TTC549 (cell line): ENCODE data around the gene MSRB3.
A peak's percentile ranks its signal among the peaks of the same experiment; 100 is the strongest.
"Not testable (repeated sequence)": the region's sequence is repeated elsewhere in the genome, so short reads cannot be mapped to it uniquely, and the experiment has no call there.

Experiments
- FAIRE-seq: peaks from 2 replicates; lab custom pipeline; 2012; peaks lifted over from hg19 to GRCh38; lab: Jason Lieb, UNC

Gene MSRB3

GRCh38 chr12:65278576-65279368 is at the start of gene MSRB3:
MSRB3 (plus strand) TSS chr12:65278683; CDS start chr12:65308580, 29,897 bp downstream.
- no peak for FAIRE-seq

GRCh38 chr12:65229441-65229840 is 49.0 kb upstream of the MSRB3 start:
- FAIRE-seq = no peak

GRCh38 chr12:65232476-65233077 is 45.9 kb upstream of the MSRB3 start:
- FAIRE-seq = peak; percentile 95

GRCh38 chr12:65237153-65237552 is 41.3 kb upstream of the MSRB3 start:
- peak; percentile 74 for FAIRE-seq

GRCh38 chr12:65238609-65239008 is 39.9 kb upstream of the MSRB3 start:
- FAIRE-seq = no peak

GRCh38 chr12:65248656-65249633 is 29.5 kb upstream of the MSRB3 start:
- no peak for FAIRE-seq

GRCh38 chr12:65252515-65252914 is 26.0 kb upstream of the MSRB3 start:
- no peak for FAIRE-seq

- FAIRE-seq = no peak
These were observed 20.5 kb upstream of the MSRB3 start for GRCh38 chr12:65257986-65258385.

- no peak for FAIRE-seq
These were observed 19.0 kb upstream of the MSRB3 start for GRCh38 chr12:65259501-65259900.

GRCh38 chr12:65263777-65264176 is 14.7 kb upstream of the MSRB3 start:
- FAIRE-seq = no peak

GRCh38 chr12:65266408-65266807 is 12.1 kb upstream of the MSRB3 start:
- FAIRE-seq = no peak

- no peak for FAIRE-seq
These were observed 8.9 kb upstream of the MSRB3 start for GRCh38 chr12:65269603-65270002.

GRCh38 chr12:65274602-65275272 is 3.7 kb upstream of the MSRB3 start:
- FAIRE-seq = no peak

- no peak for FAIRE-seq
These were observed 2.9 kb upstream of the MSRB3 start for GRCh38 chr12:65275627-65276026.

GRCh38 chr12:65276916-65277530 is 1.5 kb upstream of the MSRB3 start:
- FAIRE-seq = no peak

GRCh38 chr12:65277994-65278575 is 398 bp upstream of the MSRB3 start:
- no peak for FAIRE-seq

GRCh38 chr12:65279369-65280112 is 1.1 kb downstream of the MSRB3 start:
- no peak for FAIRE-seq

- FAIRE-seq = no peak
These were observed 1.8 kb downstream of the MSRB3 start for GRCh38 chr12:65280306-65280705.

GRCh38 chr12:65282840-65283239 is 4.4 kb downstream of the MSRB3 start:
- no peak for FAIRE-seq

GRCh38 chr12:65285532-65285931 is 7.0 kb downstream of the MSRB3 start:
- not testable (repeated sequence) for FAIRE-seq

GRCh38 chr12:65287426-65287825 is 8.9 kb downstream of the MSRB3 start:
- FAIRE-seq = no peak
